ENCODE data around the gene OR6B1.
"Not testable (repeated sequence)": the region's sequence is repeated elsewhere in the genome, so short reads cannot be mapped to it uniquely, and the experiment has no call there.

Gene OR6B1

DNA sequence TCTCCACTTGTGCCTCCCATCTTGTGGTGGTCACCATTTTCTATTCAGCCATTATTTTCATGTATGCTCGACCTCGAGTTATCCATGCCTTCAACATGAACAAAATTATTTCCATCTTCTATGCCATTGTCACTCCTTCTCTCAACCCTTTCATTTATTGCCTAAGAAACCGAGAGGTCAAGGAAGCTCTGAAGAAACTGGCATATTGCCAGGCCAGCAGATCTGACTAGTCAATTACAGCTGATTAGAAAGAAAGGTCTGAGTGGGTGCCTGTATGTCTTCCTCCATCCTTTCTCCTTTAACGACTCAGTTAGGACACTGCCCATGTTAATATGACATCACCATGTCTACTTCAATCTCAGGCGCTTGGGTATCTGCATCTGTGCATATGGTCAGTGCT is 4.6 kb downstream of the OR6B1 start:
- no peak for FAIRE-seq

DNA sequence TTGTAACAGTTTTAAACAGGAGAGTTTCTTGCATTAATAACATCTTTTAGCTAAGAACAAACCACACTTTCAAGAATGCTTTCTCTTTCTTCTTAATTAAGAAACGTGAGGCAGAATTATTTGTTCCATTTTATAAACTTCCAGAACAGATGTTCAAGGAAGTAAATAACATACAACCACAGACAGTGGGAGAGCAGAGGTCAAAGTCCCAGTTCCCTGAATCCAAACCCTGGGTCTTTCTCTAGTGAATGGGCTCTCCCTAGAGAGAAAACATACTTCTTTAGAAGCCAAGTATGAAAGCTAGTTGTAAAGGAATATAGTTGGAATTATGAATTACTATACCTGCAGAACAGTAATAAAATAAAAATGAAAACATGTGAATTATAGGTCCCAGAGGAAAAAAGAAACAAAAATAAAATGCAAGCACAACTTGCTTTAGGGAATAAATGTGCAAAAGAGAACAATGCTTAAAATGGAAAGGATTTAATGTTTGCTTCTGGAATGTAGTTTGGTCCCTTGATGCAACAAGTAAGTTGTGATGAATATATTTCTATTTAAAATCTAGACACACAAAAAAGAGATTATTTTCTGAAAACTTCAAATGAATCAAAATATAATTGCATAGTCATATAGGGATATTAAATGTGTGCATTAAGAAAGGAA is 6.0 kb downstream of the OR6B1 start:
- no peak for DNase-seq (ENCODE audit: insufficient read length, low spot score)
- no peak for FAIRE-seq

More for the DNA sequence above, 4.6 kb downstream of the OR6B1 start:
- no peak for DNase-seq (ENCODE audit: insufficient read length, low spot score)

DNA sequence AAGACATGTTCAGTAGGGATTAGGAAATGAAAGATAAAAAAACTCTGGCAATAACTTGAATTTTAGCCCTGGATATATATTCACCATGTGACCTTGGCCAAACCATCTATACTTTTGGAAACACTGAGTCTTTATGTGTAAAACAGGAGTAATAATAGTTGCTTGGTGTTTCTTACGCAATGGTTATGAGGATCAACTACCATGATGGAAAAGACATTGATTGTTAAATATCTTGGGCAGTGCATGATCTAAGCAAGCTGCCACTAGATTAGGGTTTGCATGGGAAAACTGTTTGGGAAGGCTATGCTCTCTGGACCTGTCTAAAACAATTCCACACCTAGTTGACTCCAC is 6.5 kb downstream of the OR6B1 start:
- DNase-seq (ENCODE audit: insufficient read length, low spot score) (no peak), FAIRE-seq (no peak)

DNA sequence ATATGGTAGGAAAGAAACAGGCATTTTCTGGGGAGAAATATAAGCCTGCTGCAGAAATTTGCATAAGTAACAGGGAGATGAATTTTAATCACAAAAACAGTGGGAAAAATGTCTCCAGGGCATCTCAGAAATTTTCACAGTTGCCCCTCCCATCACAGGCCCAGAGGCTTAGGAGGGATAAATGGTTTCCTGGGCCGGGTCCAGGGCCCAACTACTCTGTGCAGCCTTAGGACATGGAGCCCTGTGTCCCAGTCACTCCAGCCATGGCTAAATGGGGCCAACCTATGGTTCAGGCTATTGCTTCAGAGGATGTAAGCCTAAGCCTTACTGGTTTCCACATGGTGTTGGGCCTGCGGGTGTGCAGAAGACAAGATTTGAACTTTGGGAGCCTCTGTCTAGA is 9.2 kb downstream of the OR6B1 start:
- FAIRE-seq, result no peak
- DNase-seq (ENCODE audit: insufficient read length, low spot score), result no peak

DNA sequence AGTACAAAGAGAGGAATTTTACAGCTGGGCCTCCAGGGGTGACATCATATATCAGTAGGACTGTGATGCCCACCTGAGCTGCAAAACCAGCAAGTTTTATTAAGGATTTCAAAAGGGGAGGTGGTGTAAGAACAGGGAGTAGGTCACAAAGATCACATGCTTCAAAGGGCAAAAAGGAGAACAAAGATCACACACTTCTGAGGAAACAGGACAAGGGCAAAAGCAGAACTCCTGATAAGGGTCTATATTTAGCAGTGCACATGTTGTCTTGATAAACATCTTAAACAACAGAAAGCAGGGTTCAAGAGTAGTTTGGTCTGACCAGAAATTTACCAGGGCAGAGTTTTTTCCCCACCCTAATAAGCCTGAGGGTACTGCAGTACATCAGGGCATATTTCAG is 9.9 kb downstream of the OR6B1 start:
- DNase-seq (ENCODE audit: insufficient read length, low spot score); FAIRE-seq: not testable (repeated sequence)

DNA sequence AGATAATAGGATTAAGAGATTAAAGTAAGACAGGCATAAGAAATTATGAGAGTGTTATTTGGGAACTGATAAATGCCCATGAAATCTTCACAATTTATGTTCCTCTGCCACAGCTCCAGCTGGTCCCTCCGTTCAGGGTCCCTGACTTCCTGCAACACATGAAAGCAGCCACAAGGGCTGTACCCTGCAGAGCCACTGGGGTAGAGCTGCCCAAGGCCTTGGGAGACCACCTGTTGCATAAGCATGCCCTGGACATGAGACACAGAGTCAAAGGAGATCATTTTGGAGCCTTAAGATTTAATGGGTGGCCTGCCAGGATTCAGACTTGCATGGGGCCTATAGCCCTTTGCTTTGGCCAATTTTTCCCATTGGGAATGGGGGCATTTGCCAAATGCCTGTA is 10.7 kb downstream of the OR6B1 start:
- DNase-seq (ENCODE audit: insufficient read length, low spot score); FAIRE-seq: not testable (repeated sequence)

DNA sequence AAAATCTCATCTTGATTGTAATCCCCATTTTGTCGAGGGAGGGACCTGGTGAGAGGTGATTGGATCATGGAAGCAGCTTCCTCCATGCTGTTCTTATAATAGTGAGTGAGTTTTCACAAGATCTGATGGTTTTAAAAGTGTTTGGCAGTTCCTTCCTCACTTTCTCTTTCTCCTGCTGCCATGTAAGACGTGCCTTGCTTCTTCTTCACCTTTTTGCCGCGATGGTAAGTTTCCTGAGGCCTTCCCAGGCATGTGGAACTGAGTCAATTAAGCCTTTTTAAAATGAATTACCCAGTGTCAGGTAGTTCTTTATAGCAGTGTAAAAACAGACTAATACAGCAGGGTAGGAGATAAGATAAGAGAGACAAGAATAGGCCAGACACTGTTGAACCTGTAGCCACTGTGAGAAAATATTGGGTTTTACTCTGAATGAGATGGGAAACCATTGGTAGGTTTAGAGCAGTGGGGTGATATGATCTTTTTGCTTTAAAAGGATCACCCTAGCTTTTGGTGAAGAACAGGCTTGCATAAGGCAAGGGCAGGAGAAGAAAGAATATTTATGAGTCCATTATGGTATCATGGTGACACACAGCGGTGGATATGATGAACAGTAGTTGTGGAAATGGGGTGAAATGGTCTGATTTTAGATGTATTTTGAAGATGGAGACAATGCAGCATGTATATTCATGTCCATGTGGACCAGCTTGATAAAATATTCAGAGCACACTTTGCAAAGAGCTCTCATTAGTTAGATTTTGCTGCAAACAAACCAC is 11.5 kb downstream of the OR6B1 start:
- no peak for FAIRE-seq
- DNase-seq (ENCODE audit: insufficient read length, low spot score), result peak; percentile 2

DNA sequence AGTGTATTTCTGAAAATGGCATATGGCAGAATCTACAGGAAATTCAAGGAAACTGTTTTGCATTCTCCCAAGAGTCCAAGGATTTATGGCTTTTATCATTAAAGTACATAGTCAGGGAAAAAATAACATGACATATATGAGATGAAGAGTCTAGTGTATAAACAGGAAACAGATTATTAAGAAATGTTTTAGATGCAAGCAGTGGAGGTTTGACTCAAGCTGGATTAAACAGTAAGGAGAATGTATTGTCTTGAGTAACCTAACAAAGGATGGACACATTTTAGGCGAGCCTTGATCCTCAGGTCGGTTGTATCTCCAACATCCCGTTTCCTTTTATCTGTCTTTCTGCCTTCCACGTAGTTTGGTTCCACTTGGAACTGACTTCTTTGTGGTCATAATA is 17.9 kb downstream of the OR6B1 start:
- FAIRE-seq, result no peak
- no peak for DNase-seq (ENCODE audit: insufficient read length, low spot score)

DNA sequence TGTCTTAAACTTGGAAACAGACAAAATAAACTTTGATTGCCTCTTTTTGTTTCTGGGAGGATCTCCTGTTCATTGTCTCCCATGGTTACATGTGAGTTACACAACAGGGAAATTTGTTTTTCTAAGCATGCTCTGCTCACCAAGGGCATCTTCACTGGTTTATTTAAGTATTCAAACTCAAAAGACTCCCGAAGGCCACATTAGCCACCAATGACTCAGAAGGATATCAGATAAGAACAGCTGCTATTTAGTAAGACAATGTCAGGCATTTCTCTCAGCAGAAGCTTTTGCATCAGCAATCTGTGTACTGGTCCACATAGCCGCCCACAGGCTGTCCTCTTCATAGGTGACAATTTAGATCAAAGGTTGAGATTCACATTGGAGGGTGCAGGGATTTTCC is 19.3 kb downstream of the OR6B1 start:
- no peak for FAIRE-seq
- peak; percentile 5 for DNase-seq (ENCODE audit: insufficient read length, low spot score)

DNA sequence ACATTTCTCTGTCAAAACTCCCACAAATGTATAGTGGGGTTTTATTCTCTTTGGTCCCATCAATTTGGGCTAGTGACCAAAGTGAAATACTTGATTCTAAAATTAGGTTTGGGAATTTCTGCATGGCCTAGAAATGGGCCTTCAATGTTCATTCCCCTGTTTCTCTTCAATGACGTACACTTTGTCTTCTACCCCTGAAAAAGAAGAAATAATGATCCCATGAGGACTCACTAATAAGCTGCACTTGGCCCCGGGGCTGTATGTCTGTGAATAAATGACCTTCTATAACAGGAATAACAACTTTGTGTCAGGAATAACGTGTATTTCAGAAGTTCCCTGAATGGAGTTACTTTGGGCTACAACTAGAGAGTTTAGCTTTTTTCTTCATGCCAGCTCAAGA is 20.2 kb downstream of the OR6B1 start:
- DNase-seq (ENCODE audit: insufficient read length, low spot score) (no peak), FAIRE-seq (no peak)

DNA sequence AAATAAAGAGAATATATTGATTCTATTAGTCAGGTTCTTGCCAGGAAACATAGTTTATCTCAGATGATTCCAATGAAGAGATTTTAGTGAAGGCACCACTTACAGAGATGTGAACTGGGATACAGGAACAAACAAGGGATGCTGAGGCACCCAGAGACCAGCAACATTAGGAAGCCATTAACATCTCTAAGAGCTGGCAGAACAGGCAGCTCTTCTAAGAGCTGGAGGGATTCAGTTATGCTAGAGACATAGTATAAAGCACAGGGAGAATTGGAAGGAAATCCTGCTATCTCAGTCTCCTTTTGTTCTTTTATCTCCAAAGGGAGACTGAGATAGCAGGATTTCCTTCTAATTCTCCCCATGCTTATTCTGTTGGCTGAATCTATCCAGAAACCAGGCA is 22.0 kb downstream of the OR6B1 start:
- FAIRE-seq (no peak), DNase-seq (ENCODE audit: insufficient read length, low spot score) (no peak)

DNA sequence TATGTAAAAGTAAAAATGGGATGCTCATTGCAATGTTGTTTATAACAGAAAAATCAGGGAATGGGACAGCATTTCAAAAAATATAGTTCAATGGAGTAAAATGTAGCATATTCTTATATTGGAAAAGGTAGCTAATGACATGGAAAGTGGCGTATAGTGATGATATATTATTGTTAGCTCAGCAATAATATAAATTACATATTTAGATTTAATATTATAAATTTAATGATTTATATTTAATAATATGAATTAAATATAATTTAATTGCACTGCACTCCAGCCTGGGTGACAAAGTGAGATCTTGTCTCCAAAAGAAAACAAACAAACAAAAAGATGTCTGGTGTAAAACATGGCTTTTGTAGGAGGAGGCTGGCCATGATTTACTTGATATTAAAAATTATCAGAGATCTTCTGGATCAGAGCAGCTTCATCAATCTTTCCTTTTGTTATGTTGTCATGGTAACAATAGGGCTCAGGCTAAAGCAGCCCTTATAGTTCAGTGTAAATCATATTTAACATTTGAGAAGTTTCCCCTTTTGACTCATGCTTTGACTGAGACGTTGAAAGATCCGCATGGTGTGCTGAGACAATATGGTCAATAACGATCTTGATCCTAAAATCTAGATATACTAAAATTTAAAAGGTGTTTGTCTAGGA is 23.2 kb downstream of the OR6B1 start:
- no peak for FAIRE-seq
- DNase-seq (ENCODE audit: insufficient read length, low spot score), result no peak

DNA sequence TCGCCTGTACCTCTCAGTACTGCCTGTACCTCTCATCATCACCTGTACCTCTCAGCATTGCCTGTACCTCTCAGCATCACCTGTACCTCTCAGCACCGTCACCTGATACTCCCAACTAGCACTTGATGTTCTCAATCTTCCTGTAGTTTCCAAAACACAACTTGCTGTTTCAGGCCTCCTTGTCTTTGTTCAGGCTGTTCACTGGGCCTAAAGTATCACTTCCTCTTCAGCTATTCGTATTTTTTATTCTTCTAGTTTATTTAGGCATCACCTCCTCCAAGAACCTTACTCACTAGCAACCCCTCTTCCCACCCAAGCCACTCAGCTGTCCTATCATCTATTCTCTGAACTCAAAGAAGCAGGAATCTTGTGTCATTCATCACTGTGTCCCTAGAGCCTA is 24.1 kb downstream of the OR6B1 start:
- no peak for FAIRE-seq
- no peak for DNase-seq (ENCODE audit: insufficient read length, low spot score)

DNA sequence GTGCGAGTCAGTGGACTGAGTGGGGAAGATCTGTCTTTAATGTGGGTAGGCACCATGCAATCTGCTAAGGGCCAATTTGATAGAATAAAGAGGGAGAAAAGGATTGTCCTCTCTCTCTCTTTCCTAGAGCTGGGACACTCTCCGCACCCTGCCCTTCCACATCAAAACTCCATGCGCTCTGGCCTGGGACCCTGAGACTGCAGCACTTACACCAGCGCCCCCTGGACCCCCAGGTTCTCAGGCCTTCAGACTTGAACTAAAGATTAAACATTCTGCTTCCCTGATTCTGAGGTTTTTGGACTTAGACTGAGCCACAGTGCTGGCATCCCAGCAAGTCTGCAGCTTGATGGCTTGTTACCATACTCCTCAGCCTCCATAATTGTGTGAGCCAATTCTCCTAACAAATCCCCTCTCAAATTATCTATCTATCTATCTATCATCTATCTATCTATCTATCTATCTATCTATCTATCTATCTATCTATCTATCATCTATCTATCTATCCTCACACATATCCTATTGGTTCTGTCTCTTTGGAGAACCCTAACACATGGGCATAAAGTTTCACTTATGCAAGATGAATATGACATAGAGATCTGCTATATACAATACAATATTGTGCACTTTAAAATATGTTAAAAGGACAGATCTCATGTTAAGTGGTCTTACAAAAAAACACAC is 26.2 kb downstream of the OR6B1 start:
- DNase-seq (ENCODE audit: insufficient read length, low spot score) (no peak), FAIRE-seq (no peak)

DNA sequence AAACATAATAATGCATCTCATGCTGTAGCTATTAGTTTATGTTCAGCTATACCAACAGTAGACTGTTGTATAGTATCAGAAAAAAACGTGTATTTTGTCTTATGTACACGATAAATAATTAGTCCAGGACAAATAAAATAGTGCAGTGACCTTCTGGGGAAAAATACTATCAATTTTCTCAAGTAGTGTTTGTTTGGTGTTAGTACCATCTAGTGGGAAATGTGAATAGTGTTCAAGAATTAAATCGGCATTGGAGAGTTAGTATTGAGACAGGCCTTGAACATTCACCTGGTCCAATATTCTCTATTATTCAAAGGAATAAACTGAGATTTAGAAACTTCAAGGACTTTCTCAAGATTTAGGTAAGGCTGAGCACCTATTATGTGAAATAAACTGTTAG is 26.9 kb downstream of the OR6B1 start:
- FAIRE-seq (no peak), DNase-seq (ENCODE audit: insufficient read length, low spot score) (peak; percentile 5)

DNA sequence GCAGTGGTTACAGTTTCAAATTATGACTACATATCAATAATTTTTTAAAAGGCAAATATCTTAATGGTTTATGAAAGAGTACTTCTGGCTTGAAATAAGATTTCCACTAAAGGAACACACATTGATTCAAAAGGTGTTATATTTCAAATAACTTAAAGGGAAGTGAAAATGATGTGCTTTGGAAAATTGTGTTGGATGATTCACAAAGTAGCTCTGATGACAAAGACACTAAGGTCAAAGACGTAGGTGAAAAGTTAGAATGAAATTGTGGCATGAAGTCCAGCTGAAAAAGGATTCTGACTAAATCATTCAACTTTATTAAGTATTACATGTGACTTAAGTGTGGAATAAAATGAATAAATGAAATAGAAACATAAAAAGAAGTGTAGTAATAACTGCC is 27.9 kb downstream of the OR6B1 start:
- DNase-seq (ENCODE audit: insufficient read length, low spot score), result no peak
- FAIRE-seq, result no peak

DNA sequence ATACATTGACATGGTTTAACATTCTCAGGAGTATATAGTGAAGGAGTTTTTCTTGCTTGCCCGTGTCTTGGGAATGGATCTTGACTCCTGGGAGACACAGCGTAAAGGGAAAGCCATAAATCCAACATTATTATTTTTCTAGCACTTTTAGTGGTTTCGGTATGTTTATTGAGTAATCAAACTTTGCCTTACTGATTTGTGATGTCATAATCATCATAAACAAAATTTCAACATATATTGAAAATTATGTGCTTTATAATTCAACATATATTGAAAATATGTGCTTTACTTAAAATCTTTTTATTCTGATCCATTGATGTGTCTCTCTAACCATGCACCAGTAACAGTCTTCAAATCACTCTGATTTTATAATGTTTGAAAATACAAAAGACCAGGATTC is 28.4 kb downstream of the OR6B1 start:
- DNase-seq (ENCODE audit: insufficient read length, low spot score) (no peak), FAIRE-seq (no peak)

DNA sequence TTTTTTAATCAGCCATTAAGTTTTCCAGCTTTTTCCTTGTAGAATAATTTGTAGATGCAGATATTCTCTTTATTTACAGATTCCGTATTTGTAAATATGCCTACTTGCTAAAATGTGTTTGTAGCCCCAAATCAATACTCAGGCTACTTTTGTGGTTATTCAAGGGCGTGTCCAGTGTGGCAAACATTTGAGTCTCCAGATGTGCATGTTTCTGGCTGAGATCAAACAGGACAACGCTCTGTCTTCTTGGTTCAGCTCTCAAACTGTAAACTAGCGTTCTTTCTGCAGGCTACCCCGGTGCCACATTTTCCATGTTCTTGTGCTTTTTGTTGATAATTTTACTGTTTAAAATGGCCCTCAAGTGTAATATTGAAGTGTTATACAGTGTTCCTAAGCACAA is 32.4 kb downstream of the OR6B1 start:
- FAIRE-seq (no peak), DNase-seq (ENCODE audit: insufficient read length, low spot score) (no peak)

DNA sequence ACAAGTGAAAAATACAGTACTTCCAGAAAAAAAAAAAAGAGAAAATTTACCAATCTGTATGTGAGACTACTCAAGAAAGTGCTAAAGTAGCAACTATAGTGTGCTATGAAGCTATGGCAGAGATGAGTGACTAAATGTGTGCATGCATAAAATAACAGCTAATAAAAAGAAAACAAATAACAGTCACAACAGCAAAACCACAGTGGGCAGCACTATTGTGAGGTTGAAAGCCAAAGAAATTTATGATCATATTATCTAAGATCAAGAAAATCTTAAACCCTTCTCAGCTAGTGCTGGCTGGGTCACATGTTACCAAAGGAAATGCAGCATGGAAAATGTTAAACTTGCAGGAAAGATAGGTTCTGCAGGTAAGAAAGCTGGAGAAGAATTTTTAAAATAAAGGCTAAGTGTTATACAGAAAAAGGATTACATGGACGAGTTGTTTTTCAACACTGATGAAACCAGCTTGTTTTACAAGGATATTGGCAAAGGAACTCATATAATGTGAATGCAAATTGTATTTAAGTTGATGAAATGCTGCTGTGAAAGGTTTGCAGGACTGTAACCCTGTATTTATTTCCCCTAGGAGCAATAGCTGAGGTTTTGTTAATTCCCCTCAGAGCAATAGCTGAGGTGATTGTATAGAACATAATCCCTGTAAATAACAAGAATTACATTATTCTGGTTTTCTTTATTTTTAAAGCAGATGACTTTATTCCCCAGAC is 33.0 kb downstream of the OR6B1 start:
- DNase-seq (ENCODE audit: insufficient read length, low spot score), result no peak
- FAIRE-seq, result no peak

DNA sequence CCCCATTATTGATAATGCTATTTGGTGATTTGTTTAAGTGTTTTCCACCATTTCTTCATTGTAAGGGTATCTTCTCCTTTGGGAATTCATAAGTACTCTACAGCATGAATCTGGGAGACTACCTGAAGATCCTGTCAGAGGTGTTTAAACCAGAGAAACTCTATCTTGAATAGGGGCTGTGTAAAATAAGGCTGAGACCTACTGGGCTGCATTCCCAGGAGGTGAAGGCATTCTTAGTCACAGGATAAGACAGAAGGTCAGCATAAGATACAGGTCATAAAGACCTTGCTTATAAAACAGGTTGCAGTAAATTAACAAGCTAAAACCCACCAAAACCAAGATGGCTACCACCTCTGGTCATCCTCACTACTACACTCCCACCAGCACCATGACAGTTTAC is 35.3 kb downstream of the OR6B1 start:
- FAIRE-seq (no peak), DNase-seq (ENCODE audit: insufficient read length, low spot score) (no peak)

All from HTR-8/SVneo (cell line).